Left forelimb (tissue), 1 donor: ENCODE results near the gene ARHGEF1.
"Not testable (repeated sequence)": the region's sequence is repeated elsewhere in the genome, so short reads cannot be mapped to it uniquely, and the experiment has no call there.

Source experiments
- DNase-seq: peaks from one replicate; pipeline ENCODE4 v3.0.0-alpha.2; 2018; ENCODE audit warnings: low spot score

Gene ARHGEF1

DNA sequence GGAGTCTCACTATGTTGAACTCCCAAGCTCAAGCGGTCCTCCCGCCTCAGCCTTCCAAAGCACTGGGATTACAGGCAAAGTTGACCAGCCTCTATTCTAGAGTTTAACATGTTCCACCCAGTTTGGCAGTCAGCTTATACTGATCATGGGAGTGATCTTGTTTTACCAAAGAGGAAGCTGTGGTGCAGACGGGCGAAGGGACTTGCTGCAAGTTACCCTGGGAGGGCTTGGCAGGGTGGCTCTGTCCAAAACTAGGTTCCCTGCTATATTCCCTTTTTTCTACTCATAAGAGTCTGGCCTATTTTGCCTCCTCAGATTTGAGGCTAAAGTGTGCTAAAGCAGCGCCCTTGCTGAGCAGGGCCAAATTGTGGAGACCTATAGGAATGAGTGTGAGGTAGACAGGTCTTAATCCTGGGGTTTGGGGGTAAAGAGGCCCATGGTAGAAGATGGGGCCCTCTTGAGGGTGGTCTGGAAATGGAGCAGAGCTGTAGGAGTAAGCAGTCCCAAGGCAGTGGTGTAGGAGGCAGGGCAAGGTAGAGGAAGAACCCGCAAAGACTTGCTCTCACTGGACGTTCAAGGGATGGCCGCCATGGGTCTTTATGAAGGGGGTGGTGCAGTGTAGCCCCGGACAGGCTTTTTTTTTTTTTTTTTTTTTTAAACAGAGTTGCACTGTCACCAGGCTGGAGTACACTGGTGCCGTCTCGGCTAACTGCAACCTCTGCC lies 19.6 kb upstream of the ARHGEF1 start:
- DNase-seq = no peak

DNA sequence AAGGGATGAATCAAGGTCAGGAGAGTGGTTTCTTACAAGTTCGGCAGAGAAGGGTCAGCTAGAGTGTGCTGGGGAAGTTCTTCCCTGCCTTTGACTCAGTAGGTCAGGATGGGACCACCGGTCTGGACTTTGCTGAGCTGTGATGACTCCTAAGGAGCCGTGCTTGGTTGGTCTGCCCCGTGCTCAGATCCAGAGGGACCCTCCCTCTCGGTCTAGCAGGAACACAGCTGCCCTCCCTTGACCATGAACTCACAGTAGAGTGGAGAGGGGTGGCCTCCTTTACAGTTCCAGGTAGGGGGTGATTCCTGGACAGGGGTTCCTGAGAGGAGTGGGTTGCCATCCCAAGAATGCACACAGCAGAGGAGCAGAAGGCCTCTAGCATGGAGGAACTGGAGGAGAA lies 18.6 kb upstream of the ARHGEF1 start:
- DNase-seq = no peak

DNA sequence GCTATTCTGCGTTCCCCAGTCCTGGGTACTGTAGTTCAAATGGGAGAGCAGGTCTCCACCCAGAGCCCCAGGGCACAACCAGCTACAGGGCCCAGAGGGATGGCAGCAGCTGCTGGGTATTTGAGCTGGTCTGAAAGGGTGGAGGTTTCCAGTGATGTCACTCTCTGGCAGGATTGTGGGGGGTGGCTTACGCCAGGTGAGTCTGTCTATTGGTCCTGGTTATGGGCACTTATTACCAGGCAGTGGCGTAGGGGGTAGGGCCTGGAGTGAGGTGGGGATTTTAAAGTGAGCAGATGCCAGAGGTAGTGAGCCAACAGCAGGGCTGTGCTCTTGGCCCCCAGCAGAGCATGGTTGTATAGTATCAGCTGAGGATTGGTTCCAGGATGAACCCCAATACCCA lies 16.7 kb upstream of the ARHGEF1 start:
- DNase-seq = no peak

DNA sequence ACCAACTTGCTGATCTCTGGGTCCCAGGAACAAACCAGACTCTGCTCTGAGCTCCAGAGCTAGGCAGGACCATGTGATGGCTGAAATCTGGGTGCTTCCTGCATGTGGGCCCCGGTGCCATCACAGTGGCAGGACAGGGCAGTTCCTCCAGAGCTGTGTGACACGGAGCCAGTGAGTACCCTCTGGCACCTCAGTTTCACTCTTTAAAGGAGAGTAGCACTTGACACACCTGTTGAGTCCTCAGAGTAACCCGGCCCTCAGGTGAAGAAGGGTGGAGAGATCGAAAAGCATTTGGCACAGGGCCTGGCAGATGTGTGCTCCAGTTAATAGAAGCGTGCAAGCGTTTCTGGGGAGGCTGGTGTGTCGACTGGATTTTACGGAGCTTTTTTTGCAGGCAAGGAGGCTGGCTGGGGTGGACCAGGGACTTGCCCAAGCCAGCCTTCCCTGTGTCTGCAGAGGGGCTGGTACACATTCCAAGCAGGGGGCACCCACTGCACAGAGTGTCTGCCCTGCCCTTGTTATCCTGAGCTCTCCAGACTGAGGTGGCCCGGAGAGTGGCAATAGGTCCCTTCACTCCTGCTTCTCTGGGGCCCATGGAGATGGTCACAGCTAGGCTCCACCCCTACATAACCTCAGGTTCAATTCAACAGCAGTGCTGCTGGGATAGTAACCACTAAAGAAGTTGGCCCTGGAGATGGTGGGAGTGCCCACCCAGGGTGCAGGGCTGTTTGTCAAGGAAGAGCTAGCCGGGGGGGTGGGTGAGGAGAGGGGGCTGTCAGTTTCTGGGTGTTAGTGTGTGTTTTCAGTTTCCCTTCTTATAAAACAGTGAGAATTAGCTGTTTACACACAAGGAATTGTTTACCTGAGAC lies 14.6 kb upstream of the ARHGEF1 start:
- no peak for DNase-seq

DNA sequence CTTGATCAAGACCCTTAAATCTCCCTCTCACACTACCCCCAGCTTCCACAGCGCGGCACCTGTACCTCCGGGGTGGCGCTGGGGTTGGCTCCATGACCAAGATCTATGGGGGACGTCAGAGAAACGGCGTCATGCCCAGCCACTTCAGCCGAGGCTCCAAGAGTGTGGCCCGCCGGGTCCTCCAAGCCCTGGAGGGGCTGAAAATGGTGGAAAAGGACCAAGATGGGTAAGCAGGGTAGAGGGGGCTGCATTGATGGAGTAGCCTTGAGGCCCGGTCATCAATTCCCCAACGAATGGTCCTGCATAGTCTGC lies 14.0 kb upstream of the ARHGEF1 start:
- no peak for DNase-seq

DNA sequence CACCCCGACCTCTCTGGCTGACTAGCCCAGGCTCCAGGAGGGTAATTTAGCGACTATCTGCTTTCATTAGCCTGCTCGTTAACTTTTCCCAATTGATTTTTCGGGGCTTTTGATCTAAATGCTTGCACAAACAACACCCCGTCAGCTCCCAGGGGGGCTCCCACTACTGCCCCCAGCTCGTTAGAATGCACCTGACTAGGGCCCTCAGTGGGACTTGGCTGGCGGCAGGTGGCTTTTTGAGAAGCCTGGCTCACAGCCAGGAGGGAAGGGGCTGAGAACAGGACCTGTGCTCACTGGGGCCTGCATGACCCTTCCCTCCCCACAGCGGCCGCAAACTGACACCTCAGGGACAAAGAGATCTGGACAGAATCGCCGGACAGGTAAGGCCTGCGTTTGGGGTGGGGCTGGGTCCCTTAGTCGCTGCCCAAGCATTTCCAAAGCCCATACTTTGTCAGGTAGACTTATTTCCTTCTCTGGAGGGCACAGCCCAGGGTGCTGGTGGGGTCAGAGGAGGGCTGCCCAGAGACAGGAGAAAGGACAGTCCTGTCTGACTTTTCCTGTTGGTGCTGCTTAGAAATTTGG lies 13.5 kb upstream of the ARHGEF1 start:
- no peak for DNase-seq

DNA sequence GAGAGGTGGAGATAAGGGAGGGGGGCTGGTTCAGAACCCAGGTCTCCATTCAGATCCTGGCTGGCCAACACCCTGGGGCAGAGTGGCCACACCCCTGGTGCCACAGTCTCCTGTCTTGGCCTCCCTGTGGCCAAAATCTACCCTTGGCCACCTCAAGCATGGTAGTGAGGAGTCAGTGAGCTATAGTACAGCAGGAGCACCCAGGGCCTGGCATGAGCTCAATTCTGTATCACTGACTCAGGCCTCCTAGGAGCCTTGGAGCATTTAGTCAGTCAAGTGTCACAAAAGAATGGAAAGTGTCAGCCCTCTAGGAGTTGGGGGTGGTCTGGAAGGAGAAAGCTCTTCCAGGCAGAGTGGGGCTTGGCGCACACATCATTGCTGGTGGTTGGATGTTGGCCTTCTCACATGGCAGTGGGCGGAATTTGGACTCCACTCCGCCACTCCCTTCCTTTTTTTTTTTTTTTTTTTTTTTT lies 12.5 kb upstream of the ARHGEF1 start:
- no peak for DNase-seq

DNA sequence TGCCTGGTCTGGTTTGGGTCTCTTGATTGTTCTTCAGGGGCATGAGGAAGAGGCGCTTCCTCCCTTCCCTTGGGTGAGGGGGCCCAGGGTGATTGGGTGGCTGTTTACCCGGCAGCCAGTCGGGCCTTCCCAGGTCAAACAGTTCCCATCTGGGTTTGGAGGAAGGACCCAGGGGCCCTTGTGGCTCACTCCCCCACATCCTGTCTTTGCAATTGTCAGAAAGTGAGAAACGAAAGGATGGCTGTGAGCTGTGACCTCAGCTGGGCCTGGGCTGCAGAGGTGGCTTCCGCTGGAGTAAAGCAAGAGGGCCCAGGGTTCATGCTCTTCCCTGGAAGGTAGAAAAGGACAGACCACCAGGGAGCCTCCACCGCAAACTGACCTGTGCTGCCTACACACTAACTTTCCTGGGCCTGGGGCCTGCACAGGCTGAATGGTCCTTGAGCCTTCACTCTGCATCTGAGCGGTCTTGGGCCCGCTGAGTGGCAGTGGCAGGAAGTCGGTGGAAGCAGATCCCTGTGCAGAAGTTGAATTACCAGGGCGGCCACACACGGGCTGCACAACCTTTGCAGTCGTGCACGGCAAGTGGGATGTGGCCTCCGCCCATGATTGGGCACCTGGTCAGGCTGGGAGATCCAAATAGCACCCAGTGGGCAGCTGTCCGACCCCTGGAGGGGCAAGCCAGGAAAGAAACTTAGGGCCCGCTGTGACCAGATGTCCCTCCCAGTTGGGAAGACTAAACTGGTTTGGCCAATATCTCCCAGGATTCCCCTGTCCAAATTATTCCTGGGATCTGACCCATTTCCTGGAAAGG lies 11.2 kb upstream of the ARHGEF1 start:
- DNase-seq = no peak

DNA sequence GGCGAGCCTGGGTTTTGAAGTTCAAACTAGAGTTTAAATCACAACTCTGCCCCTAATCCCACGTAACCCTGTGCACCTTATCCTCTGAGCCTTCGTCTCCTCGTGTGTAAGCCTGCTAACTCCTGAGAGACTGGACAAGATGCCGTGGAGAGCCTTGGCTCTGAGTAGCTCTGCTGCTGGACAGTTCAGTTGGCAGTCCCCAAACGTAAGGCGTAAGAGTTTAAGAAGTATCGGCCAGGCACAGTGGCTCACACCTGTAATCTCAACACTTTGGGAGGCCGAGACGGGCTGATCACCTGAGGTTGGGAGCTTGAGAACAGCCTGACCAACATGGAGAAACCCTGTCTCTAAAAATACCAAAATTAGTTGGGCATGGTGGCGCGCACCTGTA lies 10.6 kb upstream of the ARHGEF1 start:
- DNase-seq = no peak

DNA sequence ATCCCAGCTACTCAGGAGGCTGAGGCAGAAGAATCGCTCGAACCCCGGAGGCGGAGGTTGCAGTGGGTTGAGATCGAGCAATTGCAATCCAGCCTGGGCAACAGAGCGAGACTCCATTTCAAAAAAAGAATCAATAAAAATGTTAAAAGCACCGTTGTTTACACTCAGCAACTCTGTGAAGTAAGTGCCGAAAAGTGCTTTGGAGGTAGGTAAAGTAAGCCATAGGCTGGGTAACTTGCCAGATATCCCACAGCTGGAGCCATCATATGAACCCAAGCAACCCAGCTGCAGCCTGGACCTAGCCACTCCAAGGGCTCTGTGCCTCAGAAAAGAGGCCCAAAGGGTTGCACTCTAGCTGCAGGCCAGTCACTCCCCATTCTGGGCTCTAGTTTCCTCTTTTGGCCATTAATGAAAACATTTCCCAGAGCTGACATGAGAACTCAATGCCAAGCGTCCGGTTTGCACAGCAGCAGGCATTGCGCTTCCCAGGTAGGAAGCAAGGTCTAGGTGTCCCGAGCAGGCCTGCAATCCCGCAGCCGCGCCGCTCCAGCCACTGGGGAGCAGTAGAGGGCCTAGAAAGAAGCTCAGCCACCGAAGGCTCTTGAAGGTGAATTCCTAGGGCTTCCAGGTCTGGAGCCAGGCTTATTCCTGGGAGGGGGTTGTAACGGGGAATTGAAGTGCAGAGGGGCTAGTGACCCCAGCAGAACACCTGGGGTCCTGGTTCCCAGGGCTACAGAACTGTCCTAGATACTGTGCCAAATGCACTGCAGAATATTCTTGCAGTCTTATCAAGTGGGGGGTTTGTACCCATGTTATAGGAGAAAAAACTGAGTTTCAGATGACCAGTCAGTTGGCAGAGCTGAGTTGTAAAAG lies 10.0 kb upstream of the ARHGEF1 start:
- DNase-seq = no peak

DNA sequence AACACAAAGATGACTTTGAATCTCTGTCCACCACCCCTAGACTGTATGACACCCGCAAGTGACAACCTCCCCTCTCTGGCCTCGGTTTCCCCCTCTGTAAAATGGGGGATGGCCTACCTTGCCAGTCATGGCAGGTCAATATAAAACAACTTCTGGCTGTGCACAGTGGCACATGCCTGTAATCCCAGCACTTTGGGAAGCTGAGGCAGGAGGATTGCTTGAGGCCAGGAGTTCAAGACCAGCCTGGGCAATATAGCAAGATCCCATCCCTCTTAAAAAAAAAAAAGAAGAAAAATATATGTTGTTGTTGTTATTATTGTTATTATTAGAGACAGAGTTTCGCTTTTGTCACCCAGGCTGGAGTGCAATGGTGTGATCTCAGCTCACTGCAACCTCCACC lies 7.0 kb upstream of the ARHGEF1 start:
- DNase-seq = not testable (repeated sequence)

DNA sequence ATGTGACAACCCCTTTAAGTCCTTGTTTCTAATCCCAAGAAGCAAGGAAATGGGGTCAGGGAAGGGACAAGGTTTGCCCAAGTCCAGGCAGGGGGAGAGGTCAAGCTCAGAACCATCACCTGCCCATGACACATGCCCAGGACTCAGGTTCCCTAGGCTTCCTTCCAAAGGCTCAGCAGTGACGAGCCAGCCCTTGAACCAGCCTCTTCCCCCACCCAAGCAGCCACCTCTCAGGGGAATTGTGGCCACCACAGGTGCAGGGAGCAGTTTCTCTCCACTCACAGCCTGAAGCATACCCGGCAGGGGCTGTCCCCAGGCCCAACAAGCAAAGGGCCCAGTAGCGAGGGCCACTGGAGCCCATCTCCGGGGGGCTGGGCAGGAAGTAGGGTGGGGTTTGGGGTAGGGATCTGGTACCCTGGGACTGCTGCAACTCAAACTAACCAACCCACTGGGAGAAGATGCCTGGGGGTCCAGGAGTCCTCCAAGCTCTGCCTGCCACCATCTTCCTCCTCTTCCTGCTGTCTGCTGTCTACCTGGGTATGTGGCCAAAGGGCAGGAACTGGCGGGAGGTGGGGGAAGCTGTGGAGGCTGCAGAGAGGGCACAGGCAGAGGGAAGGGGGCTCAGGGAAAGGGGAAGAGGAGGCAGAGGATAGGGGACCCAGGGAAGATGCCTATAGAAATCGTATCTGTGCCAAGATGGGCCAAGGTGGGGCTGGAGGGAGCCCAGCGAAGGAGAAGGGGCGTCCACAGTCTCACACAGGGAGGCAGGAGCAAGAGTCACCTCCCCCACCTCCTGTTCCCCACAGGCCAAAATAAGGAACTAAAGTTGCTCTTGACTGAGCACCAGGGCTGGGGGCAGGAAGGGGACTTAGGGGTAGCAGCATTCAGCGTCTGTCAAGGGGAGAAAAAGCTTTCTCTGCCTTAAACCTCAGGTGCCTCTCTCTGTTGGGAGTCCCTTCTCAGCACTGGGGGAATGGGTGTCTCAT lies 5.8 kb upstream of the ARHGEF1 start, which contains the start of gene CD79A:
CD79A (plus strand) TSS at position 433 of the 986 bp plus-strand sequence; CDS start at position 459, 26 bp downstream.
- no peak for DNase-seq

DNA sequence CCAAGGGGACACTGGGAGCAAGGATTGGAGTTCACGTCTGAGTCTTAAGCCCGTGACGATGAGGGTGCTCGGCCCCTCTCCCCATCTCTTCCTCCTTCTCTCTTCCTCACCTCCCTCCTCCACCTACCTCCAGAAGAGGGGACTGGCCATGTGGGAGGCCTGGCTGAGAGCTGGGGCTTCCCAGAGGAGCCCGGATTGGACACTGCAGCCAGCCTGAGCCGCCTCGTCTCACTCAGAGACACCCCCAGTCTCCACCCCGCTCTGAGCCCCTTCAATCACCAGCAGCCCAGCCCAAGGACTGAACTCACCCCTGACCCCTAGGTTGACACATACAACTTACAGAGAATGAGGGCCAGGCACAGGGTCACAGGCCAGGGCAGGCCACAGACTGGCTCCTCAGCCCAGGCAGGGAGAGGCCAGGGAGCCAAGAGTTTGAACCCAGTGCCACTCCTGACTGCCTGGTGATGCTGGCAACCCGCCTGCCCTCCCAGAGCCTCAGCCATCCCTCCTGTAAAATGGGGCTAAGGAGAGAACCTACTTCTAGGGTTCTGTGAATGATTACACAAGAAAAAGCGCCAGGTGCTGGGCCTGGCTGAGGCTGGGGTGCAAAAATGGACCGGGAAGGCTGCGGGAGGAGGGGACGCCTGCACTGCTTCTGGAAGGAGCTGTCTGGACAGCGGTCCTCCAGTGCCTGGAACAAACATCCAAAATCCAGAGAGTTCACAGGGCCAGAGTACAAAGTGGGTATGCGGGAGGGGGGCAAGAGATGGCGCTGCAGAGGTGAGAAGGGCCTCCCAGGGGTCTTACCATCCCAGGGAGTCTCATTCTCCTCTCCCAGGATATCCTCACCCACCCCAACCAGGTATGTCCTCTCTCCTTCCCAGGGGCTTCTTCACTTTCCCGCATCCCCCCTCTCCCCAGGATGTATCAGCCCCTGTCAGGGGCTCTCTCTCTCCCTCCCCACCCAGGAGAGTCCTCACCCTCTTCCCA lies 4.8 kb upstream of the ARHGEF1 start:
- no peak for DNase-seq

DNA sequence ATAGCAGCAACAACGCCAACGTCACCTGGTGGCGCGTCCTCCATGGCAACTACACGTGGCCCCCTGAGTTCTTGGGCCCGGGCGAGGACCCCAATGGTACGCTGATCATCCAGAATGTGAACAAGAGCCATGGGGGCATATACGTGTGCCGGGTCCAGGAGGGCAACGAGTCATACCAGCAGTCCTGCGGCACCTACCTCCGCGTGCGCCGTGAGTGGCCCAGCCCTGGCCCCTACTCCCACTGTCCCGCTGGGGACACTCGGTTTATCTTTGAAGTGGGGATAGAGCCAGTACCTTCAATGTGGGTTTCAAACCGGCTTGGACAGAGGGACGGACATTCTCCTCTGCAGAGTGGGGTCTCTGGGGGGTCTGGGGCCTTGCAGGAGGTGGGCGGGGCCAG lies 3.9 kb upstream of the ARHGEF1 start:
- no peak for DNase-seq

DNA sequence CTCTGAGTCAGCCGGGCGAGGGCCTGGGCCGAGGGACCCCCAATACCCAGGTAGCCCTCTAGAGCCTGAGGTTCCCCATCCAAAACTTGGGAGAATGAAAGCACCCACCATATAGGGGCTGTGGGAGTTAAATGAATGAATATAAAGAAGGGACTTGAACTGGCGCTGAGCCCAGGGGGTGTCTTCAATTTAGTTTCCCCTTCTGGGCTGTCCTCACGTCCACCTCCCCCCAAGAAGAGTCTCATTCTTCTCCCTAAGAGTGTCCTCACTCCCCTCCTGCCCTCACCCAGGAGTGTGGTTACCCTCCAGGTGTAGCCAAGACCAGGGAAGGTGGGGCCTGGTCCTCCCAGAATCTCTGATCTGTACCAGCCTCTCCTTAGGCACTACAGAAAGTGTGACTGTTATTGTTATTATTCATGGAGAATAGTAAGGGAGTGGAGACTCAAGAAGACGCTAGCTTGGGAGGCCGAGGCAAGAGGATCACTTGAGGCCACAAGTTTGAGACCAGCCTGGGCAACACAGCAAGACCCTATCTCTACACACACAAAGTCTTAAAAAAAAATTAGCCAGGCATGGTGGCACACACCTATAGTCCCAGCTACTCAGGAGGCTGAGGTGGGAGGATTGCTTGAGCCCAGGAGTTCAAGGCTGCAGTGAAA lies 3.2 kb upstream of the ARHGEF1 start:
- no peak for DNase-seq

DNA sequence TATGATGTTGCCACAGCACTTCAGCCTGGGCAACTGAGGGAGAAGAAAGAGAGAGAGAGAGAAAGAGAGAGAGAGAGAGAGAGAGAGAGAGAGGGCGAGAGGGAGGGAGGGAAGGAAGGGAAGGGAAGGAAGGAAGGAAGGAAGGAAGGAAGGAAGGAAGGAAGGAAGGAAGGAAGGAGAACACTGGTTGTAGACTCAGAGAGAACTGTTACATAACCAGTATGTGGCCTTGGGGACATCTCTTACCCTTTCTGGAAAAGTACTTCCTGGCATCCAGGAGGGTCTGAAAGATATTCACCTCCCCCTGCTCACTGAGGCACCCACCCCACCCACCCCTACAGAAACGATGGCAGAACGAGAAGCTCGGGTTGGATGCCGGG lies 2.7 kb upstream of the ARHGEF1 start:
- DNase-seq = no peak

DNA sequence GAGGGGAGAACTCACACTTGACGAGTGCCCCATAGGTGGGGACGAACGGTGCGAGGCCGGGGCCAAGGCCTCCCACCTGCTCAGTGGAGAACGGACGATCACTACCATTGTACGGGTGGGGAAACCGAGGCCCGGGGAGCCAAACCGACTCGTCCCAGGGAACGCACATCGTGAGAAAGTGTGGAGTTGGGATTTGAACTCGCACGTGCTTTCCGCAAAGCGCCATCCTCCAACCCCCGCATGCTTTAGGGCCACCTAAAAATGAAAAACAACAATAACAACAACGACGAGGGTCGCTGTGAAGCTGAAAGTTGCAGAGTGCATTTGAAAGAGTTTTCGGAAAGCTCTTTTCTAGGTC lies 458 bp downstream of the ARHGEF1 start:
- no peak for DNase-seq
